LNCaP clone FGC (cell line): Measurements from ENCODE around the gene PGGT1B.

Source experiments
- DNase-seq: peaks from one replicate; pipeline ENCODE4 v3.0.0-alpha.2; 2011; ENCODE audit warnings: low read depth
- H3K4me3 ChIP-seq: 2 replicates; pipeline ENCODE4 v1.5.1; 2011; ENCODE audit warnings: mild to moderate bottlenecking, low read depth, low read length, control low read depth
- TF ChIP-seq, protein P1 (sequence below): IDR thresholded peaks from 2 replicates; pipeline ENCODE4 v1.5.1; 2012; ENCODE audit warnings: mild to moderate bottlenecking; ENCODE audit not compliant: control insufficient read depth, insufficient read depth; ENCODE audit errors: extremely low read depth

The PGGT1B gene

DNA sequence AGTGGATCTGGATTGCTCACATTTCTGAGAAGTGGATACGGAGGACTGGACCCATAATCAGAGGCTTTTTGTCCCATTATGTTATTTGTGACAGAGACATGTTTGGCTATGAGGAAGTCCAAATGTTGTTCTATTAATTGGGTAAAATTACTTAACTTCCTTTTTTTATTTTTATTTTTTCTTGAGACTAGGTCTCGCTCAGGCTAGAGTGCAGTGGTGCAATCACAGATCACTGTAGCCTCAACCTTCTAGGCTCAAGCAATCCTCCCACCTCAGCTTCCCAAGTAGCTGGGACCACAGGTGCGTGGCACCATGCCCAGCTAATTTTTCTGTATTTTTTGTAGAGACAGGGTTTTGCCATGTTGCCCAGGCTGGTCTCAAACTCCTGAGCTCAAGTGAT, 11.9 kb upstream of the PGGT1B start:
- DNase-seq = no peak
- TF ChIP-seq, protein P1, sequence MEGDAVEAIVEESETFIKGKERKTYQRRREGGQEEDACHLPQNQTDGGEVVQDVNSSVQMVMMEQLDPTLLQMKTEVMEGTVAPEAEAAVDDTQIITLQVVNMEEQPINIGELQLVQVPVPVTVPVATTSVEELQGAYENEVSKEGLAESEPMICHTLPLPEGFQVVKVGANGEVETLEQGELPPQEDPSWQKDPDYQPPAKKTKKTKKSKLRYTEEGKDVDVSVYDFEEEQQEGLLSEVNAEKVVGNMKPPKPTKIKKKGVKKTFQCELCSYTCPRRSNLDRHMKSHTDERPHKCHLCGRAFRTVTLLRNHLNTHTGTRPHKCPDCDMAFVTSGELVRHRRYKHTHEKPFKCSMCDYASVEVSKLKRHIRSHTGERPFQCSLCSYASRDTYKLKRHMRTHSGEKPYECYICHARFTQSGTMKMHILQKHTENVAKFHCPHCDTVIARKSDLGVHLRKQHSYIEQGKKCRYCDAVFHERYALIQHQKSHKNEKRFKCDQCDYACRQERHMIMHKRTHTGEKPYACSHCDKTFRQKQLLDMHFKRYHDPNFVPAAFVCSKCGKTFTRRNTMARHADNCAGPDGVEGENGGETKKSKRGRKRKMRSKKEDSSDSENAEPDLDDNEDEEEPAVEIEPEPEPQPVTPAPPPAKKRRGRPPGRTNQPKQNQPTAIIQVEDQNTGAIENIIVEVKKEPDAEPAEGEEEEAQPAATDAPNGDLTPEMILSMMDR = no peak
- H3K4me3 ChIP-seq = no peak overlapping the region

DNA sequence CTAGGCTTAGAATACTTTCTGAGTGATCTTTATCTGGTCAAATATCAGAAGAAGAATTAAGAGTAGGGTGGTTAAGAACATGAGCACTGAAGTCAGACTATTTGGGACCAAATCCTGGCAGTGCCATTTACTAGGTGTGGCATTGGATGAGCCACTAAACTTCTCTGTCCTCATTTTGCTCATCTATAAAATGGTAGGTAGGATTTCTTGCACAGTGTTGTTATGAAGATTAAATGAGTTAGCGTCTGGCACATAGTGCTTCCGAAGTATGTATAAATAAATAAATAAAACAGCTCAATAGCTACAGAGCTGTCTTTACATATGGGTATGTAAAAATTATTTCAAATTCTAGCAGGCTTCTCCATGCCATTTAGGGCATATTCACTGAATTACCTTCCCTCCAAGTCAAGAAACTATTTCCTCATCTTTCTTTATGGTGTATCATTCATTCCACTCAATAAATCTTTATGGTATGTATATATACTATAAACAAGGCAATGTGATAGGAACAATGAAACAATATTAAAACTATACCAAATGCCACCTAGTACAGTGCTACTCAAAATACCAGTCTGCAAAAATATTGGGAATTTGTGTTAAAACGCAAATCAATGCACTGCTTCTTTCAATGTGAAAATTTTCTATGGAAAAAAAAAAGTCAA, 9.8 kb upstream of the PGGT1B start:
- TF ChIP-seq, protein P1 = no peak
- no peak for DNase-seq
- no peak overlapping the region for H3K4me3 ChIP-seq

DNA sequence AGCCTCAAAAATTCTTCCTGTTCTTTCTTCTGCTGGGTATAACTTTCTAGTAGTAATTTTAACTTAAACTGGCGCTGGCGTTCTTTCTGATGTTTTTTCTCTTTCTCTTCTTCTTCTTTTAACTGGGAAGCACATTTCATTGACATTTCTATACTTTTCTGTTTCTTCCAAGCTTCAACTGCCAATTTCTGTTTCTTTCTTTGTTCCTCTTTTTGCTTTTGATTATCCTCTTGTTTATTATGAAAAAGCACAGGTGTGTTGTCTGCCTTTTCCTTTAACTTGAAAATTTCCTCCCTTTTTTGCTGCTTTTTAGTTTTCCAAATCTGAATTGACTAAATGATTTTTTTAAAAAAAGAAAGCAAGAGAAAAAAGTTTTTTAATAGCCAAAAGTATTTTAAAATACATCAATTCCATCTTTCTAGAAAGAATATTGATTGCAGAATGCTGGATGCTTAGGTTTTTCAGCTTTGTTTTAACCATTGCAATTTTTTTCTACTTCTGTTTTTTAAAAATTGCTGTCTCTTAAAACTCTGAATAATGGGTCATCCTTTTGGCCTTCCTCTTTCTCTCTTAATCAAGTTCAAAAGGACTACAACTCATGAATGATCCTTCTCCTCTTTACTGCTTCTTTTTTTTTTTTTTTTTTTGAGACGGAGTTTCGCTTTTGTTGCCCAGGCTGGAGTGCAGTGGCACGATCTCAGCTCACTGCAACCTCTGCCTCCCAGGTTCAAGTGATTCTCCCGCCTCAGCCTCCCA, 8.8 kb upstream of the PGGT1B start:
- TF ChIP-seq, protein P1 = no peak
- DNase-seq = no peak
- no peak overlapping the region for H3K4me3 ChIP-seq

DNA sequence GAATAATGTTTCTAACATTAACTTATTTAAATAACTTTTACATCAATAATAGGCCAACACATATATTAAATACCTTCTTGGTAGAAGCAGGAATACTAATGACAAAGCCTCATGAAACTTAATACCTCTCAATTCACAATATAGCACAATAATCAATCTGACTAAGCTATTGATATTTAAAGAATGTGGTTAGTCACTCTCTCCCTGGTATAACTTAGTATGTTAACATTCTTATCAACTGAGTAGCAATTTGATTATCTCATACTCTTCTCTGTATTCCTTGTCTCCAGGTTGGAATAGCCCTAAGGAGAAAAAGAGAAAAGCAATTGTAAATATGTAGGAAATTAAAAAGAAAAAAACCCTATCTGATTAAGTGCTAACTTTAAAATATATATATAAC, 4.9 kb upstream of the PGGT1B start:
- DNase-seq = no peak
- TF ChIP-seq, protein P1 = no peak
- no peak overlapping the region for H3K4me3 ChIP-seq

DNA sequence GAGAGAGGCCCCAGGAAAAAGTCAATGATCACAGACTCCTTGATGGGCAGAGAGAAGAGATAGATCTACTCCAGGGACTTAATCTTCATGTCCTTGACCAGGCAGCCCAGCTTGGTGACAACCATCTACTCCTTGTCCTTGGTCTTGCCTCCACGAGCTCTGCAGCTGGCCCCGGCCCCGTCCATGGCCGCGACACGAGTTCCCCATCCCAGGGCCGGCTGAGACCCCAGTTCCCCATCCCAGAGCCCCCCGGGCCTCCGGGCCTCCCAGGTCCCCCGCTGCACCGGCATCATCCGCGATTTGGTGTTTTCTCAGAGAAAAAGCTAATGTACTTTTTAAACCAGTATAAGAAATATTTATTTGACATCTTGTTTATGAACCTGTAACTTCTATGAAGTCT, 2.5 kb upstream of the PGGT1B start:
- no peak for DNase-seq
- H3K4me3 ChIP-seq = no peak overlapping the region
- TF ChIP-seq, protein P1 = no peak

DNA sequence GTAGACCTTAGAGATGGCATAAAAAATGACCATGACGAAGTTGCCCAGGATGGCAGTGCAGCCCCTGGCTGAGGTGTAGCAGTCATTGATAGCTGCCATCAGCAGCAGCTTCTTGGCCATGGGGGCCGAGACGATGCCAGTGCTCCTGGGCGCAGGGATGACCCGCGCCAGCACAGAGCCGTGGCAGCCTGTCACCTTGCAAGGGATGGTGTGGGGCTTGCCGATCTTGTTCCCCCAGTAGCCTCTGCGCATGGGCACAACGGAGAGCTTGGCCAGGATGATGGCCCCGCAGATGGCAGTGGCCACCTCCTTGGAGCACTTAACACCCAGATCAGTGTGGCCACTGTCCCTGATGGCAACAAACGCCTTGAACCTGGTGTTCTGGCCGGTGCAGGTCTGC, 2.1 kb upstream of the PGGT1B start:
- DNase-seq = no peak
- H3K4me3 ChIP-seq = no peak overlapping the region
- TF ChIP-seq, protein P1 = no peak

DNA sequence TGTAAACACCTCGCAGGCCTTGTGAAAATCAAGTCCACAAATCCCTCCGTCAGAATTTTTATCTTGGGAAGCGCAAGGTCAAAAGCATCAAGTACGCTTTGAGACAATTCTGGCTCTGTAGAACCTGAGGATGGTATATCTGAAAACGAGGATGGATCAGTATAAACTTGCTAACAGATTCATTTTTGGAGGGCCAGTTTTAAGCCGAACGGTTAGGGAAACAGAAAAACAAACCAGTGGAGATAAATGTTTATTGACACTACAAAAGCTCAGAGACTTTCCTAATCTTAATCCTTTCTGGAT, 352 bp upstream of the PGGT1B start:
- TF ChIP-seq, protein P1 = no peak
- peak overlapping the region; percentile 79 for H3K4me3 ChIP-seq
- no peak for DNase-seq
